Measurements from ENCODE around the gene CYTIP. TPM values are rescaled to one million over a fixed set of nuclear protein-coding genes. Genes with fewer than 3 reads are reported as not detected.

The CYTIP gene
- total and polyA plus RNA-seq, 7 donors: 0.21 to 2.3 (median 0.48) TPM

DNA sequence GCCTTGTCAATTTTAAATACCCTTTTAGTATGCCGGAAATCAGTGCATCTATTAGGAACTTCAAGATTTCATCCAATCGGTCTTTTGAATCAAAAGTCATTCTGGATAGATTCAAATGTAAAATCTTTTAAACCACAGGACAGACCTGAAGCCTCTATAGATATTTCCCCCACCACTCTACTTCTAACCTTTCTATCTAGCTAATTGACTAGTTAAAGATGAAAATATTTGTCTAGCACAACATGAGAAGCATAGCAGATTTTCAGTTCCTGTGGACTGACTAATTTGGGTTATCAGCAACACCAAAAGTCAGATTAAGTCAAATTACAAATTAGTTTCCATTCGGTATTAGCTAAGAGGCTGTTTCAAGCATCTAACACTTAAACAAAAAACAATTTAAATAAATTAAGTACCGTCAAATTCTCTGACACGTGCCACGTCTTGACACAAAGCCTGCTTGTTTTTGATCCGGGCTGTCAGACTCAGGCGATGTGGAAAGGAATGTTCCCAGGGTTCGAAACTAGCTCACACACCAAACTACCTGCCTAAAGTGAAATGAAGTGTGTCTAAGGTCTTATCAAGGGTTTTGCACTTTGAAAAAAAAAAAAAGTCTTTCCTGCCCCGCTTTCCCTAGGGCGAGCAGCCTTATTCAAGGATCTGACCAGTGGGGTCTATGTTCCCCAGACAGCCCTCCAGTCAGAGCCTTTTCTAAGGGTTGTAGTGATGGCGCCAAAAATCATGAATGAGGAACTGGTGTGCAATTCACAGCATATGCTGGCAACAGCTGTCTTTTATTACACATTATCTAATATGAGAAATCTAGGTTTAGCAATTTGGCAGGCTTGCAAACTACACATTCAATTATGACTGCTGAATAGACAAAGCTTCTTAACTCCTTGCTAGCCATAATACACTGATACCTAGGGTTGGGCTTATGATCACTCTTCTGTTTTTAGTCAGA is 4.7 kb downstream of the CYTIP start:
- intact Hi-C loops (cut with DNase I): no loop called here
- no peak overlapping the region for H3K27ac ChIP-seq
- H3K4me3 ChIP-seq: no peak overlapping the region

DNA sequence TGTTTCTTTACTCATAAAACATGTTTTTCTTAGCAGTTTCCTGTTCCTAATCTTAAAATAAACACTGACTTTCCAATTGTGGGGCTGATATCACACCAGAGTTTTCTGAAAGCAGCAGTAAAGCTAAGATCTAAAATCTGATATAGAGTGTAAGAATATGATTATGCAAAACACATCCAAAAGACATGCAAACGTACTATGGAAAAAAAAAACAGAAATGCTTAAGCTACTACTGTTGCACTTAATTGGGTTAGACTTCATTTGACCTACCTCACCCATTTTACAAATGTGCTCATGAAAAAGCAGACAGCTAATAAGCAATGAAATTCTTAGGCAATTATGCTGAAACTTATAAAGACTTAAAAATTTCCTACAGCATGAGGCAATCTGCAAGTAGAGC is 10.5 kb downstream of the CYTIP start:
- no peaks in the 10 kb centered on the region for H3K36me3 ChIP-seq (ENCODE audit: insufficient read depth in 1 of 2, low read depth in 1 of 2)
- DNase-seq: no peak
- H3K27me3 ChIP-seq (ENCODE audit: insufficient read depth in 3 of 3, low read length in 2 of 3): no peaks in the 10 kb centered on the region
- no peak for ATAC-seq
- 10 to 48% (median 38%) methylated on average over 1 of the region's 1 CpG for WGBS, 3 donors
- intact Hi-C loops (cut with DNase I): no loop called here
- TF ChIP-seq, protein P1, sequence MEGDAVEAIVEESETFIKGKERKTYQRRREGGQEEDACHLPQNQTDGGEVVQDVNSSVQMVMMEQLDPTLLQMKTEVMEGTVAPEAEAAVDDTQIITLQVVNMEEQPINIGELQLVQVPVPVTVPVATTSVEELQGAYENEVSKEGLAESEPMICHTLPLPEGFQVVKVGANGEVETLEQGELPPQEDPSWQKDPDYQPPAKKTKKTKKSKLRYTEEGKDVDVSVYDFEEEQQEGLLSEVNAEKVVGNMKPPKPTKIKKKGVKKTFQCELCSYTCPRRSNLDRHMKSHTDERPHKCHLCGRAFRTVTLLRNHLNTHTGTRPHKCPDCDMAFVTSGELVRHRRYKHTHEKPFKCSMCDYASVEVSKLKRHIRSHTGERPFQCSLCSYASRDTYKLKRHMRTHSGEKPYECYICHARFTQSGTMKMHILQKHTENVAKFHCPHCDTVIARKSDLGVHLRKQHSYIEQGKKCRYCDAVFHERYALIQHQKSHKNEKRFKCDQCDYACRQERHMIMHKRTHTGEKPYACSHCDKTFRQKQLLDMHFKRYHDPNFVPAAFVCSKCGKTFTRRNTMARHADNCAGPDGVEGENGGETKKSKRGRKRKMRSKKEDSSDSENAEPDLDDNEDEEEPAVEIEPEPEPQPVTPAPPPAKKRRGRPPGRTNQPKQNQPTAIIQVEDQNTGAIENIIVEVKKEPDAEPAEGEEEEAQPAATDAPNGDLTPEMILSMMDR (IDR thresholded peaks at IDR 0.05): no peak
- no peaks in the 10 kb centered on the region for H3K4me1 ChIP-seq
- H3K9me3 ChIP-seq: no peaks in the 10 kb centered on the region
- H3K27ac ChIP-seq: no peak overlapping the region
- H3K4me3 ChIP-seq: no peak overlapping the region

More for the DNA sequence above, 4.7 kb downstream of the CYTIP start:
- TF ChIP-seq, protein P1 (IDR thresholded peaks at IDR 0.05): no peak
- Histone ChIP-seq H3K4me1 (no peaks in the 10 kb centered on the region), H3K27me3 (ENCODE audit: insufficient read depth in 3 of 3, low read length in 2 of 3) (no peaks in the 10 kb centered on the region), H3K36me3 (ENCODE audit: insufficient read depth in 1 of 2, low read depth in 1 of 2) (no peaks in the 10 kb centered on the region), H3K9me3 (no peaks in the 10 kb centered on the region)
- DNase-seq (no peak), ATAC-seq (no peak)
- WGBS, 3 donors: 32 to 38% (median 34%) methylated on average over 12 of the region's 12 CpGs

DNA sequence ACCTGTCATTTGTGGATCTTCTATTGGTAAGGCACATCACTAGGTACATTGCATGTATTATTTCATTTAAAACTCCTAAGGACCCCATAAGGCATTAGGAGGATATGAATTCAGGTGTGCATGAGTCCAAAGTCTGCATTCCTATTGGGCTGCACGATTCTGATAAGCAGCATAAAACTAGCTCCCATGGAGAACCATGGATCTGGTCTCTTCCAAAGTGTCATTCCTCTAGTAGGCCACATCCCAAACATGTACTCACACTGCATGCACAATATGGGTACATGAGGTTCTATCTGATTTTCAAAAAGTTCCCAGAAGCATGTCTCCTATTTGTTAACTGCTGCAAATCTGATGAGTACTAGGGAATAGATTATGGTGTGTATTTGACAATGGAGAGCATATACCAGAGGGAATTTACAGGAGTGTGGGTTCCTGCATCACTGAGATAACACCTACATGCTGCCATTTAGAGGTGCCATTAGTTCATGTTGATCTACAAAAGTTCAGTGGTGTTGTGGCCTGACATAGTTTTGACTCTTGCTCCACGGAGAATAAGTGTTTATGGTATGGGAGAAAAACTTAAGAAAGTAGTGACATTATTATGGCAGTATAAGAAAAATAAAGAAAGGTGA is 11.3 kb downstream of the CYTIP start:
- H3K27ac ChIP-seq: no peak overlapping the region
- no peaks in the 10 kb centered on the region for H3K9me3 ChIP-seq
- H3K4me3 ChIP-seq: no peak overlapping the region
- no peaks in the 10 kb centered on the region for H3K36me3 ChIP-seq (ENCODE audit: insufficient read depth in 1 of 2, low read depth in 1 of 2)
- intact Hi-C loops (cut with DNase I): no loop called here
- no peaks in the 10 kb centered on the region for H3K27me3 ChIP-seq (ENCODE audit: insufficient read depth in 3 of 3, low read length in 2 of 3)
- 73 to 88% (median 78%) methylated on average over 2 of the region's 2 CpGs for WGBS, 3 donors
- DNase-seq (no peak), ATAC-seq (no peak)
- no peaks in the 10 kb centered on the region for H3K4me1 ChIP-seq
- TF ChIP-seq, protein P1 (IDR thresholded peaks at IDR 0.05): no peak

DNA sequence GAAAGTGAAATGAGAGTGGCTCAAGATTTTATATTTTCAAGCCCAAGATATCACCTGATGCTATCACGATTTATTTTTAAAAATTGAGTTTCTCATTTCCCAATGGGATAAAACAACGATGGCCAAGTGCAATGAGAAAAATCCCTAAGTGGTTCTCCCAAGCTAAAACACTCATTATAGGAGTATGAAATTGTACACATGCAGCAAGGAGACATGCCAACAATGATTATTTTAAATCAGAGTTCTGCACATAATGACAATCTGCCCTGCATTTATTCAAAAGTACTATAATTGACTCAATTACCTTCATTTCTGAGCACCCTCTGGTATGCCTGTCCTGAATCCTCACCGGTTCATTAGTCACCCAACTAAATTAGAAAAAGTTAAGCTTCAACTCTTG is 12.7 kb downstream of the CYTIP start:
- no peak overlapping the region for H3K27ac ChIP-seq
- DNase-seq: no peak
- intact Hi-C loops (cut with DNase I): no loop called here
- 57 to 63% (median 62%) methylated on average over 3 of the region's 3 CpGs for WGBS, 3 donors
- peaks cover 9% of the 10 kb centered on the region for H3K9me3 ChIP-seq
- ATAC-seq: no peak
- H3K36me3 ChIP-seq (ENCODE audit: insufficient read depth in 1 of 2, low read depth in 1 of 2): no peaks in the 10 kb centered on the region
- H3K27me3 ChIP-seq (ENCODE audit: insufficient read depth in 3 of 3, low read length in 2 of 3): no peaks in the 10 kb centered on the region
- no peak overlapping the region for H3K4me3 ChIP-seq
- TF ChIP-seq, protein P1 (IDR thresholded peaks at IDR 0.05): no peak
- no peaks in the 10 kb centered on the region for H3K4me1 ChIP-seq
